Keratinocyte (primary cell): Measurements from ENCODE around the gene ROBO4. TPM values are rescaled to one million over a fixed set of nuclear protein-coding genes. Genes with fewer than 3 reads are reported as not detected.

ENCODE experiments used
- DNase-seq: peaks from one replicate; pipeline ENCODE4 v3.0.0-alpha.2; 2011; ENCODE audit warnings: low read depth, missing footprints, low spot score
- FAIRE-seq: peaks from 2 replicates; lab custom pipeline; 2011; peaks lifted over from hg19 to GRCh38; lab: Jason Lieb, UNC
- H2AFZ ChIP-seq: 2 replicates; pipeline ENCODE4 v1.6.0; 2012; ENCODE audit warnings: low read length, control low read depth, inconsistent platforms; ENCODE audit not compliant: control insufficient read depth
- H3K27ac ChIP-seq: 2 replicates; pipeline ENCODE4 v1.5.1; 2011; ENCODE audit warnings: low read length; ENCODE audit not compliant: control insufficient read depth, insufficient read depth
- H3K27me3 ChIP-seq: 3 replicates; pipeline ENCODE4 v1.6.0; 2011; ENCODE audit warnings: low read length; ENCODE audit not compliant: control insufficient read depth, insufficient read depth; ENCODE audit errors: extremely low read depth
- H3K36me3 ChIP-seq, 2 experiments: 2 replicates in 1 of 2; 3 replicates in 1 of 2; pipeline ENCODE4 v1.5.1; 2011; ENCODE audit warnings: low read length in 2 of 2, mild to moderate bottlenecking in 1 of 2; ENCODE audit not compliant: control insufficient read depth in 2 of 2, insufficient read depth in 2 of 2; ENCODE audit errors: extremely low read depth in 1 of 2
- H3K4me1 ChIP-seq: 3 replicates; pipeline ENCODE4 v1.5.1; 2011; ENCODE audit warnings: low read length; ENCODE audit not compliant: control insufficient read depth, insufficient read depth; ENCODE audit errors: extremely low read depth
- H3K4me2 ChIP-seq: 3 replicates; pipeline ENCODE4 v1.6.0; 2011; ENCODE audit warnings: low read depth, low read length; ENCODE audit not compliant: control insufficient read depth, insufficient read depth; ENCODE audit errors: extremely low read depth
- H3K4me3 ChIP-seq, 3 experiments: fragments of 200-600 bp in 1 of 3; sonication (generic) in 1 of 3; 2 replicates in 2 of 3; 3 replicates in 1 of 3; pipeline ENCODE4 v1.5.1; 2011 to 2016; ENCODE audit warnings: low read length in 3 of 3, mild to moderate bottlenecking in 3 of 3, control low read depth in 2 of 3, inconsistent platforms in 1 of 3, low read depth in 1 of 3, mixed read lengths in 1 of 3, mixed run types in 1 of 3, moderate library complexity in 1 of 3; ENCODE audit not compliant: control insufficient read depth in 2 of 3, insufficient read depth in 2 of 3; ENCODE audit errors: extremely low read depth in 1 of 3
- H3K79me2 ChIP-seq: 2 replicates; pipeline ENCODE4 v1.6.0; 2012; ENCODE audit warnings: low read length; ENCODE audit not compliant: control insufficient read depth, insufficient read depth
- H3K9ac ChIP-seq: 3 replicates; pipeline ENCODE4 v1.6.0; 2011; ENCODE audit warnings: low read length; ENCODE audit not compliant: control insufficient read depth, insufficient read depth; ENCODE audit errors: extremely low read depth
- H3K9me1 ChIP-seq: 3 replicates; pipeline ENCODE4 v1.6.0; 2011; ENCODE audit warnings: low read length; ENCODE audit not compliant: control insufficient read depth, insufficient read depth; ENCODE audit errors: extremely low read depth
- H3K9me3 ChIP-seq: 2 replicates; pipeline ENCODE4 v1.5.1; 2012; ENCODE audit warnings: low read depth, low read length; ENCODE audit not compliant: control insufficient read depth
- H4K20me1 ChIP-seq: 3 replicates; pipeline ENCODE4 v1.6.0; 2011; ENCODE audit warnings: low read length; ENCODE audit not compliant: control insufficient read depth, insufficient read depth; ENCODE audit errors: extremely low read depth
- EZH2 ChIP-seq: IDR thresholded peaks from one replicate; pipeline ENCODE4 v1.6.1; 2012; ENCODE audit warnings: inconsistent platforms, mild to moderate bottlenecking, low read length, moderate library complexity
- dilution Hi-C: fragments of 300-500 bp; cut with MboI; formaldehyde crosslinking; loops from one replicate; pipeline ENCODE4 v1.7.0; 2020; ENCODE audit warnings: low sequenced_read_pairs; ENCODE audit not compliant: extremely low pct_ligation_motif_present
- polyA plus RNA-seq, 5 experiments: library from polyadenylated mRNA; depleted of rRNA in 3 of 5; stranded (reverse) in 3 of 5; stranded (forward) in 1 of 5; unstranded in 1 of 5; fragments of >200 nt; gene quantifications; 1 replicate in 1 of 5; 2 replicates in 3 of 5; 3 replicates in 1 of 5; pipeline versions ENCODE4 v1.2.1 to v1.2.3, GENCODE V29; 2011 to 2012; ENCODE audit warnings: missing spikeins in 2 of 5, low read depth in 1 of 5, low replicate concordance in 1 of 5
- TF ChIP-seq, protein P1 (sequence below), 3 experiments: IDR thresholded peaks in 1 of 3; conservative IDR thresholded peaks in 1 of 3; optimal IDR thresholded peaks in 1 of 3; 2 replicates in 2 of 3; 3 replicates in 1 of 3; pipeline versions ENCODE3 to v1.5.1; 2011; ENCODE audit warnings: low read length in 3 of 3, mild to moderate bottlenecking in 3 of 3, moderate library complexity in 2 of 3, control low read depth in 1 of 3, inconsistent platforms in 1 of 3; ENCODE audit not compliant: insufficient read depth in 2 of 3; ENCODE audit errors: extremely low read depth in 1 of 3

ROBO4 gene
- polyA plus RNA-seq, 1 donor (not counting 4 experiments of a cell fraction or from before 2014, with no cell fraction given) = 0.94 TPM

DNA sequence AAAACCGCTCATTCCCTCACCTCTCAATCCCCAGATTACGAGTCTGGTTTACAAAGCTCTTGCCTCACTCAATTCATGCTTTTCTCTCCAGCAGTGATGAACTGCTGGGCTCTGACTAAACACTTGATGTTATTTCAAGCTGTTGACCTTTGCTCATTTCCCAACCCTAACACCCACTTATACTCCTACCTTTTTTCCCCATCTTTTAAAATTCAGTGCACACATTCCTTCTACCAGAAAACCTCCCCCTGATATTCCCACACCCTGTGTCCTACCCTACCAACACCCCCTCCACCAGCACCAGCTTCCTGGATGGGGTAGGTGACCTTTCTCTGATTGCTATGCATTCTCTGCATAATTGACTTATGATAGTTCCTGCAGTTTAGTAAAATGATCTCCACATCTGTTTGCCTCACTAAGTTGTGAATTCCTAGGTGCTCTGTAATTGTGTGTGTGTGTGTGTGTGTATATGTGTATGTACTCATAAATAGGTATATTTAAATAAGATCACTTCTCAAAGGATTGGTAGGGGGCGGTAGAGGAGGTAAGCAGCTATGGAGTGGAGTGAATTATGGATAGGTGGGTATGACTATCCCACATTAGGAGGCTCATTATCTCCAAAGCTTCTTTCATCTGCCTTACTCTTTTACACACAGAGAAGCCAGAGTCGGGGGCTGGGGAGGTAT lies 37.3 kb upstream of the ROBO4 start:
- no peaks in the 10 kb centered on the region for H3K79me2 ChIP-seq
- FAIRE-seq = no peak
- no peaks in the 10 kb centered on the region for H3K9me1 ChIP-seq
- H3K9me3 ChIP-seq = no peaks in the 10 kb centered on the region
- no peak overlapping the region for H3K27ac ChIP-seq
- no peak overlapping the region for H2AFZ ChIP-seq
- H3K36me3 ChIP-seq = no peaks in the 10 kb centered on the region
- DNase-seq = no peak
- no peaks in the 10 kb centered on the region for H4K20me1 ChIP-seq
- no peak for TF ChIP-seq EZH2
- TF ChIP-seq, protein P1, sequence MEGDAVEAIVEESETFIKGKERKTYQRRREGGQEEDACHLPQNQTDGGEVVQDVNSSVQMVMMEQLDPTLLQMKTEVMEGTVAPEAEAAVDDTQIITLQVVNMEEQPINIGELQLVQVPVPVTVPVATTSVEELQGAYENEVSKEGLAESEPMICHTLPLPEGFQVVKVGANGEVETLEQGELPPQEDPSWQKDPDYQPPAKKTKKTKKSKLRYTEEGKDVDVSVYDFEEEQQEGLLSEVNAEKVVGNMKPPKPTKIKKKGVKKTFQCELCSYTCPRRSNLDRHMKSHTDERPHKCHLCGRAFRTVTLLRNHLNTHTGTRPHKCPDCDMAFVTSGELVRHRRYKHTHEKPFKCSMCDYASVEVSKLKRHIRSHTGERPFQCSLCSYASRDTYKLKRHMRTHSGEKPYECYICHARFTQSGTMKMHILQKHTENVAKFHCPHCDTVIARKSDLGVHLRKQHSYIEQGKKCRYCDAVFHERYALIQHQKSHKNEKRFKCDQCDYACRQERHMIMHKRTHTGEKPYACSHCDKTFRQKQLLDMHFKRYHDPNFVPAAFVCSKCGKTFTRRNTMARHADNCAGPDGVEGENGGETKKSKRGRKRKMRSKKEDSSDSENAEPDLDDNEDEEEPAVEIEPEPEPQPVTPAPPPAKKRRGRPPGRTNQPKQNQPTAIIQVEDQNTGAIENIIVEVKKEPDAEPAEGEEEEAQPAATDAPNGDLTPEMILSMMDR (optimal IDR thresholded peaks at IDR 0.05 in 1 of 3, IDR thresholded peaks at IDR 0.05 in 1 of 3, conservative IDR thresholded peaks at IDR 0.05 in 1 of 3; ENCODE audit: extremely low read depth in 1 of 3, insufficient read depth in 2 of 3, low read length in 3 of 3) = peak in 1 of 3 experiments; percentile 21
- peaks cover 5% of the 10 kb centered on the region for H3K4me1 ChIP-seq
- dilution Hi-C loops = no loop called here
- no peak overlapping the region for H3K4me2 ChIP-seq
- H3K4me3 ChIP-seq = no peak overlapping the region
- no peak overlapping the region for H3K9ac ChIP-seq
- no peaks in the 10 kb centered on the region for H3K27me3 ChIP-seq

DNA sequence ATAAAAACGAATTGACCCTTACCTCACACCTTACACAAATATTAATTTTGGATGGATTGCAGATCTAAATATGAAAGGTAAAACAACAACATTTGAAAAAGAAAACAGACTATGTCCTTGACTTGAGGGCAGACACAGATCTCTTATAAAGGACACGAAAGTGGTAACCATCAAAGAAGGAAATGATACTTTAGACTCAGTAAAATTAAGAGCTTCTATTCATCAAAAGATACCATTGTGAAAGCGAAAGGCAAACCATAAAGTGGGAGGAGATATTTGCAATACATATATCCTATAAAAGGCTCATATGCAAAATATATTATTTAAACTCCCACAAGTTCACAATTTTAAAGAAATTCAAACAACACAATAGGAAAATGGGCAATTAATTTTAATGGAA lies 33.1 kb upstream of the ROBO4 start:
- Histone ChIP-seq H3K9ac (no peak overlapping the region), H3K4me3 (no peak overlapping the region), H3K27ac (no peak overlapping the region), H3K9me3 (no peaks in the 10 kb centered on the region), H3K4me1 (no peaks in the 10 kb centered on the region), H2AFZ (no peak overlapping the region), H3K27me3 (no peaks in the 10 kb centered on the region), H3K36me3 (no peaks in the 10 kb centered on the region), H3K4me2 (no peak overlapping the region), H3K79me2 (no peaks in the 10 kb centered on the region), H3K9me1 (no peaks in the 10 kb centered on the region), H4K20me1 (no peaks in the 10 kb centered on the region)
- TF ChIP-seq, protein P1 (optimal IDR thresholded peaks at IDR 0.05 in 1 of 3, IDR thresholded peaks at IDR 0.05 in 1 of 3, conservative IDR thresholded peaks at IDR 0.05 in 1 of 3; ENCODE audit: extremely low read depth in 1 of 3, insufficient read depth in 2 of 3, low read length in 3 of 3) = no peak
- no peak for TF ChIP-seq EZH2
- dilution Hi-C loops = no loop called here
- FAIRE-seq (no peak), DNase-seq (no peak)
